DMS 273 (cell line): ENCODE results near the gene FBXO24.

Experiments
- DNase-seq: peaks from one replicate; lab custom pipeline; 2025; ENCODE audit not compliant: unreplicated experiment; lab: John Stamatoyannopoulos, UW

FBXO24 gene

GRCh38 chr7:100573691-100574361 lies 12.3 kb upstream of the FBXO24 start, which contains the start of gene SAP25:
Gene SAP25, minus strand, starts transcription at chr7:100573900. Its CDS starts 158 bp downstream, at chr7:100573742.
- DNase-seq, result no peak

GRCh38 chr7:100574362-100575205 lies 11.5 kb upstream of the FBXO24 start:
- DNase-seq, result no peak

GRCh38 chr7:100575206-100575631 lies 10.9 kb upstream of the FBXO24 start:
- DNase-seq, result no peak

- no peak for DNase-seq
Observed at GRCh38 chr7:100575746-100576383, 10.3 kb upstream of the FBXO24 start.

GRCh38 chr7:100576384-100576993 lies 9.6 kb upstream of the FBXO24 start:
- DNase-seq, result no peak

- DNase-seq, result no peak
Observed at GRCh38 chr7:100577103-100577502, 9.0 kb upstream of the FBXO24 start.

GRCh38 chr7:100577507-100577906 lies 8.6 kb upstream of the FBXO24 start:
- DNase-seq, result no peak

- no peak for DNase-seq
Observed at GRCh38 chr7:100578246-100579183, 7.6 kb upstream of the FBXO24 start.

GRCh38 chr7:100580466-100581283 lies 5.5 kb upstream of the FBXO24 start:
- no peak for DNase-seq

GRCh38 chr7:100582041-100582579 lies 4.0 kb upstream of the FBXO24 start:
- DNase-seq, result no peak

- no peak for DNase-seq
Observed at GRCh38 chr7:100582650-100583049, 3.5 kb upstream of the FBXO24 start.

GRCh38 chr7:100583132-100584053 lies 2.7 kb upstream of the FBXO24 start:
- no peak for DNase-seq

GRCh38 chr7:100584054-100584682 lies 2.0 kb upstream of the FBXO24 start:
- peak; percentile 52 for DNase-seq

- DNase-seq, result peak; percentile 70
Observed at GRCh38 chr7:100584683-100585510, 1.2 kb upstream of the FBXO24 start.

- peak; percentile 83 for DNase-seq
Observed at GRCh38 chr7:100585511-100586265, 440 bp upstream of the FBXO24 start, which contains the start of gene LRCH4. Gene LRCH4, minus strand, starts transcription at chr7:100586129. Its CDS starts 29 bp downstream, at chr7:100586100.

GRCh38 chr7:100588438-100588837 lies 2.3 kb downstream of the FBXO24 start:
- DNase-seq, result peak; percentile 50
